CD4-positive, CD25-positive, alpha-beta regulatory T cell (primary cell): Measurements from ENCODE around the gene ISL1. TPM values are rescaled to one million over a fixed set of nuclear protein-coding genes. Genes with fewer than 3 reads are reported as not detected.

ENCODE experiments used
- ATAC-seq, 2 donors: fragments of 150-1000 bp; cut with Tn5 transposase; one replicate each; pipeline ENCODE4 v1.10.0; 2021; ENCODE audit warnings: low read depth in 2 of 2, moderate number of reproducible peaks in 2 of 2, moderate library complexity in 1 of 2
- DNase-seq, 3 donors: peaks; one replicate each; pipeline versions ENCODE4 v3.0.0 to v3.0.0-alpha.2; 2012 to 2022; ENCODE audit warnings: mixed read lengths in 1 of 3
- H3K27ac ChIP-seq: one replicate; pipeline ENCODE4 v1.7.0; 2013; ENCODE audit warnings: mild to moderate bottlenecking, low read length; ENCODE audit not compliant: insufficient read depth, poor library complexity, severe bottlenecking
- H3K27me3 ChIP-seq: one replicate; pipeline ENCODE4 v1.7.0; 2013; ENCODE audit warnings: low read length; ENCODE audit not compliant: control insufficient read depth, insufficient read depth
- H3K36me3 ChIP-seq: one replicate; pipeline ENCODE4 v1.7.0; 2013; ENCODE audit warnings: mild to moderate bottlenecking, low read length, moderate library complexity; ENCODE audit not compliant: control insufficient read depth, insufficient read depth
- H3K4me1 ChIP-seq: 2 replicates; pipeline ENCODE4 v1.7.0; 2013; ENCODE audit warnings: mild to moderate bottlenecking, low read length; ENCODE audit not compliant: insufficient read depth, control insufficient read depth, poor library complexity, severe bottlenecking
- H3K4me3 ChIP-seq: one replicate; pipeline ENCODE4 v1.7.0; 2013; ENCODE audit warnings: low read depth, mild to moderate bottlenecking, low read length, moderate library complexity
- H3K9me3 ChIP-seq, 2 experiments: 1 replicate in 1 of 2; 2 replicates in 1 of 2; pipeline ENCODE4 v1.7.0; 2013; ENCODE audit warnings: low read length in 2 of 2, mild to moderate bottlenecking in 1 of 2, moderate library complexity in 1 of 2; ENCODE audit not compliant: control insufficient read depth in 2 of 2
- H3K27ac Mint-ChIP-seq, 3 donors: one replicate each; pipeline ENCODE4 v1.8.0; 2020 to 2022; ENCODE audit warnings: mild to moderate bottlenecking in 3 of 3, mixed read lengths in 3 of 3, moderate library complexity in 2 of 3
- H3K27me3 Mint-ChIP-seq: one replicate; pipeline ENCODE4 v1.8.0; 2022; ENCODE audit warnings: mild to moderate bottlenecking, mixed read lengths
- H3K36me3 Mint-ChIP-seq: one replicate; pipeline ENCODE4 v1.8.0; 2020; ENCODE audit warnings: mixed read lengths
- H3K4me1 Mint-ChIP-seq, 4 donors: one replicate each; pipeline ENCODE4 v1.8.0; 2020 to 2022; ENCODE audit warnings: mixed read lengths in 4 of 4, mild to moderate bottlenecking in 1 of 4
- H3K4me3 Mint-ChIP-seq, 4 donors: one replicate each; pipeline ENCODE4 v1.8.0; 2020 to 2022; ENCODE audit warnings: mild to moderate bottlenecking in 4 of 4, mixed read lengths in 4 of 4, moderate library complexity in 3 of 4
- H3K9me3 Mint-ChIP-seq, 7 donors: one replicate each; pipeline ENCODE4 v1.8.0; 2020 to 2022; ENCODE audit warnings: mixed read lengths in 7 of 7, mild to moderate bottlenecking in 3 of 7, moderate library complexity in 2 of 7
- polyA plus RNA-seq, 4 donors: library from polyadenylated mRNA; unstranded; fragments of 300-500 nt; fragmentation: Illumina TruSeq; gene quantifications; one replicate each; pipeline ENCODE4 v1.2.3, GENCODE V29; 2021
- total RNA-seq: library from RNA; stranded (reverse); gene quantifications from one replicate; pipeline ENCODE4 v1.2.3, GENCODE V29; 2022

ISL1 gene
- total and polyA plus RNA-seq, 5 donors from 2014 or later, result not detected

- no peaks in the 10 kb centered on the region for H3K4me1 ChIP-seq
Observed at GRCh38 chr5:51416149-51416548, 32.9 kb downstream of the ISL1 start.

DNA sequence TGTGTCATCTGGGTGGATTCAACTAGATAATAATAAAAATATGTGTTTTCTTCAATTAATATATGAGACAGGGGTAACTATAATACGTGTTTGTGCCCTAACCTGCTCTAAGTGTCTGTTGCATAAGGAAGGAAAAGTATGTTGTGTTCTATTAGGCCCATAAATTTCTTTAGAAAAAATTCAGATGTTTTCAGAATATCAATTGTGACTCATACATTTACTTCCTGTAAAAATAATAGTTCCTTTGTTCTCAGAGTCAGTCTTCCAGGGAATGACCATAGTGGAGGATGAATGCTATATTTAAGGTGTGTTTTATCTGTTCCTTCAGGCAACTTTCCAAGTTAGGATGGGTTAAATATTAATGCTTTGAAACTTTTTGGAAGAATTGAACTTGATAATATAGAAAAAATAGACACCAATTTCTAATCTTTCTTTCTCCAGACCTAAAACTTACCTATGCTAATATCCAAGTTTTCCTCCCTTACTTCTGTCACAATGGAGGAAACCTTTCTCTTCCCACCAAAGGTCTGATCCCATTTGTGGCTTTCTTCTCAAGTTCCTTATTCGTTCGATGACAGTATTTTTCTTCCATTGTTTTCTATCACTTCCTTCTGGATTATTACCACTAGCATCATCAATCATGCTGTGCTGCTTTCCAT is 49.9 kb downstream of the ISL1 start:
- Mint-ChIP-seq H3K36me3 (no peaks in the 10 kb centered on the region), H3K4me3 (no peak overlapping the region), H3K9me3 (peaks cover 0 to 13% (median 8%) of the 10 kb centered on the region in 7 donors), H3K27ac (no peak overlapping the region), H3K27me3 (no peaks in the 10 kb centered on the region), H3K4me1 (peaks cover 0 to 6% (median 0%) of the 10 kb centered on the region in 4 donors)
- no peak overlapping the region for H3K27ac ChIP-seq
- no peaks in the 10 kb centered on the region for H3K27me3 ChIP-seq
- H3K36me3 ChIP-seq, result no peaks in the 10 kb centered on the region
- no peak for DNase-seq
- H3K9me3 ChIP-seq, result peaks cover 0 to 7% of the 10 kb centered on the region in 2 experiments
- ATAC-seq, result no peak
- no peaks in the 10 kb centered on the region for H3K4me1 ChIP-seq
- H3K4me3 ChIP-seq, result no peak overlapping the region

More at GRCh38 chr5:51416149-51416548, 32.9 kb downstream of the ISL1 start:
- no peak overlapping the region for H3K4me3 ChIP-seq
- H3K4me1 Mint-ChIP-seq, result no peaks in the 10 kb centered on the region
- no peak overlapping the region for H3K27ac ChIP-seq
- no peaks in the 10 kb centered on the region for H3K27me3 ChIP-seq
- no peak overlapping the region for H3K27ac Mint-ChIP-seq
- DNase-seq, result no peak
- H3K36me3 ChIP-seq, result no peaks in the 10 kb centered on the region
- H3K9me3 Mint-ChIP-seq, result peaks cover 0 to 17% (median 2%) of the 10 kb centered on the region in 7 donors
- H3K4me3 Mint-ChIP-seq, result no peak overlapping the region
- no peaks in the 10 kb centered on the region for H3K9me3 ChIP-seq
- H3K27me3 Mint-ChIP-seq, result no peaks in the 10 kb centered on the region
- H3K36me3 Mint-ChIP-seq, result no peaks in the 10 kb centered on the region
- no peak for ATAC-seq

DNA sequence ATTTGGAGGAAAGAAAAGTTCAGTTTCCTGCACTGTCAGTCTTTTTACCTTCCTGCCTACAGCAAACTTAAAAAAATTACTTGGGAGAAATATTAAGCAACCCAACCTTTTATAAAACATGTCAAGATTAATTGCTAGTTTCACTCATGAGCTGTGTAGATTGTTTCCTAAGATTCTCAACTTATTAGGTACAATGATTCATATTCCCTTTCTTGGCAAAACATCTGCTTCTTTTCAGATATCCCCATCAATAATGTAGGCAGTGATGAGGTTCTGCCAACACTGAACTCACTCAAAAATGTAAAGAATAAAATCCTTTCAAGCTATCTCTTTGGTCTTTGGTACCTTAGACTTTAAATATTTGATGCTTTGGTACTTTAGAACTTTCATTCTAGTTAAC is 56.0 kb downstream of the ISL1 start:
- H3K27ac Mint-ChIP-seq, result no peak overlapping the region
- peaks cover 0 to 15% (median 9%) of the 10 kb centered on the region in 7 donors for H3K9me3 Mint-ChIP-seq

More for the DNA sequence above, 56.0 kb downstream of the ISL1 start:
- Mint-ChIP-seq H3K36me3 (no peaks in the 10 kb centered on the region), H3K27me3 (no peaks in the 10 kb centered on the region), H3K4me1 (no peaks in the 10 kb centered on the region), H3K4me3 (no peak overlapping the region)
- no peak for ATAC-seq
- Histone ChIP-seq H3K9me3 (peaks cover 0 to 4% of the 10 kb centered on the region in 2 experiments), H3K27ac (no peak overlapping the region), H3K4me1 (no peaks in the 10 kb centered on the region), H3K4me3 (no peak overlapping the region), H3K36me3 (no peaks in the 10 kb centered on the region), H3K27me3 (no peaks in the 10 kb centered on the region)
- no peak for DNase-seq
